NCI-H82 (cell line): Measurements from ENCODE around the gene PLAGL2.
A peak's percentile ranks its signal among the peaks of the same experiment; 100 is the strongest.
"Not testable (repeated sequence)": the region's sequence is repeated elsewhere in the genome, so short reads cannot be mapped to it uniquely, and the experiment has no call there.

Experiments used
- DNase-seq: peaks from one replicate; lab custom pipeline; 2025; lab: John Stamatoyannopoulos, UW

The PLAGL2 gene

GRCh38 chr20:32203356-32204204, 4.0 kb downstream of the PLAGL2 start:
- DNase-seq: peak; percentile 30

- no peak for DNase-seq
Observed at GRCh38 chr20:32201977-32202363, 5.6 kb downstream of the PLAGL2 start.

- no peak for DNase-seq
Observed at GRCh38 chr20:32201296-32201976, 6.1 kb downstream of the PLAGL2 start.

GRCh38 chr20:32199006-32199405, 8.5 kb downstream of the PLAGL2 start:
- DNase-seq: no peak

GRCh38 chr20:32197136-32197535, 10.4 kb downstream of the PLAGL2 start:
- not testable (repeated sequence) for DNase-seq

- DNase-seq: not testable (repeated sequence)
Observed at GRCh38 chr20:32196613-32197012, 10.9 kb downstream of the PLAGL2 start.

- no peak for DNase-seq
Observed at GRCh38 chr20:32195581-32195980, 12.0 kb downstream of the PLAGL2 start.

- no peak for DNase-seq
Observed at GRCh38 chr20:32193996-32194395, 13.5 kb downstream of the PLAGL2 start.

GRCh38 chr20:32193336-32193735, 14.2 kb downstream of the PLAGL2 start:
- DNase-seq: not testable (repeated sequence)

GRCh38 chr20:32192698-32193097, 14.8 kb downstream of the PLAGL2 start:
- no peak for DNase-seq

GRCh38 chr20:32191873-32192272, 15.7 kb downstream of the PLAGL2 start:
- DNase-seq: no peak

- no peak for DNase-seq
Observed at GRCh38 chr20:32191422-32191821, 16.1 kb downstream of the PLAGL2 start.

- DNase-seq: peak; percentile 64
Observed at GRCh38 chr20:32190616-32191415, 16.7 kb downstream of the PLAGL2 start.

- DNase-seq: peak; percentile 67
Observed at GRCh38 chr20:32189691-32190615, 17.6 kb downstream of the PLAGL2 start.

GRCh38 chr20:32189123-32189410, 18.5 kb downstream of the PLAGL2 start:
- no peak for DNase-seq

GRCh38 chr20:32188376-32189122, 19.0 kb downstream of the PLAGL2 start:
- DNase-seq: no peak

GRCh38 chr20:32186506-32186905, 21.0 kb downstream of the PLAGL2 start:
- DNase-seq: no peak

- no peak for DNase-seq
Observed at GRCh38 chr20:32184961-32185603, 22.5 kb downstream of the PLAGL2 start.

GRCh38 chr20:32183947-32184635, 23.5 kb downstream of the PLAGL2 start:
- DNase-seq: no peak

GRCh38 chr20:32181606-32182005, 25.9 kb downstream of the PLAGL2 start:
- no peak for DNase-seq
